Measurements from ENCODE around the gene TCF3. TPM values are rescaled to one million over a fixed set of nuclear protein-coding genes. Genes with fewer than 3 reads are reported as not detected.
A peak's percentile ranks its signal among the peaks of the same experiment; 100 is the strongest.

TCF3 gene
- total and polyA plus RNA-seq, 5 donors from 2014 or later = 3.4 to 56.5 (median 3.6) TPM

DNA sequence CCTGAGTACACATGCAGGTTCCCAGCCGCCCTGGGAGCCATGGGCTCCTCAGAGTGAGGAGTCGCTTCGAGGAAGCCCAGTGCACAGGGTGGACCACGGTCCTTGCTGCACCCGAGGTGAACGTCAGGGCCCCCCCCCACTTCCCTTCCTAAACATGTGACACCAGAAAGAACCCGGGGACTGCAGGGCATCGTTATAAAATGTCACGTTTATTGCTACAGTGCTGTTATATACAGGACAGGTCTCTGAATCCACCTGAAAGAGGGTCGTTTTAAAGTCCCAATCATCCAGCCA lies 43.4 kb downstream of the TCF3 start:
- no peaks in the 10 kb centered on the region for H3K9me3 ChIP-seq (ENCODE audit: control insufficient read depth in 2 of 2, low read length in 2 of 2)
- peak overlapping the region in 2 of 3 donors; percentile 82 to 86 for H3K27ac Mint-ChIP-seq
- H3K36me3 Mint-ChIP-seq = peaks cover 4% of the 10 kb centered on the region
- no peaks in the 10 kb centered on the region for H3K27me3 ChIP-seq (ENCODE audit: control insufficient read depth, insufficient read depth, low read length)
- peak in 2 of 3 donors; percentile 23 to 37 for DNase-seq
- H3K4me3 ChIP-seq (ENCODE audit: low read depth, low read length) = peak overlapping the region; percentile 41
- H3K9me3 Mint-ChIP-seq = no peaks in the 10 kb centered on the region
- no peaks in the 10 kb centered on the region for H3K27me3 Mint-ChIP-seq
- no peak for ATAC-seq (ENCODE audit: low read depth in 2 of 2)
- peaks cover 17% of the 10 kb centered on the region for H3K36me3 ChIP-seq (ENCODE audit: control insufficient read depth, insufficient read depth, low read length)
- peaks cover 4 to 39% (median 22%) of the 10 kb centered on the region in 4 donors for H3K4me1 Mint-ChIP-seq
- peaks cover 43% of the 10 kb centered on the region for H3K4me1 ChIP-seq (ENCODE audit: control insufficient read depth, insufficient read depth, low read length, poor library complexity, severe bottlenecking)
- peak overlapping the region; percentile 51 for H3K27ac ChIP-seq (ENCODE audit: insufficient read depth, low read length, poor library complexity, severe bottlenecking)
- peak overlapping the region; percentile 70 to 100 (median 88) for H3K4me3 Mint-ChIP-seq

DNA sequence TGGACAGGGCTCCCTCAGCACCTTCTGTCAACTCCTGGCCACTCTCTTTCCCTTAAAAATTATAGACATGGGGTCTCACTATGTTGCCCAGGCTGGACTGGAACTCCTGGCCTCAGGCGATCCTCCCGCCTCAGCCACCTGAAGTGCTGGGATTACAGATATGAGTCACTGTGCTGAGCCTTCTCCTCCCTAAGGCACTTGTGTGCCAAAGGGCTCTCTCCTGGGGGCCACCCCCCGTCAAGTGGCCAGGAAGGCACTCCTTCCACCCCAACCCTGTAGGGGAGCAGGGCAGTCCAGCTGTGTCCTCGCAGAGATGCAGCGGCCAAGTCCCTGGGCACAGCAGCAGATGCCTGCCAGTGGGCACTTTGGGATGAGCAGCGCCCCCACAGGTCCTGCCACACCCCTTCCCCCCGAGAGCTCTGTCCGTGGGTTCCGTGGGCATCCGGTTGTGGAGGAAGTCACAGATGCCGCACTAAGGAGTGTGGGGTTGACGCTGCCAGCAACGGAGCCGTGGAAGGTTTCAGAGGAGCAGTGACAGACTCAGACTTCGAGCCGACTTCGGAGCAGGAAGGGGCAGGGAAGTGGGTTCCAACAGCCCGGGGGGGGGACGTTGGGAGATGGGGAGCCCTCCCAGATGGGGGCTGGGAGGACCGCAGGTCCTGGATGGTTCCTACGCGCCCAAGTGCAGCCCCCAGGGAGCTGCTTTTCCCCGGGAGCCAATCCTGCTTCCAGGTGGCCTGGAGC lies 43.9 kb downstream of the TCF3 start:
- DNase-seq (peak in 2 of 3 donors; percentile 33 to 41), ATAC-seq (ENCODE audit: low read depth in 2 of 2) (no peak)
- Mint-ChIP-seq H3K36me3 (peaks cover 3% of the 10 kb centered on the region), H3K4me3 (peak overlapping the region; percentile 88 to 100 (median 90)), H3K27ac (peak overlapping the region; percentile 77 to 87 (median 86)), H3K27me3 (no peaks in the 10 kb centered on the region), H3K9me3 (no peaks in the 10 kb centered on the region), H3K4me1 (peaks cover 4 to 45% (median 24%) of the 10 kb centered on the region in 4 donors)
- Histone ChIP-seq H3K4me1 (ENCODE audit: control insufficient read depth, insufficient read depth, low read length, poor library complexity, severe bottlenecking) (peaks cover 48% of the 10 kb centered on the region), H3K36me3 (ENCODE audit: control insufficient read depth, insufficient read depth, low read length) (peaks cover 17% of the 10 kb centered on the region), H3K27me3 (ENCODE audit: control insufficient read depth, insufficient read depth, low read length) (no peaks in the 10 kb centered on the region), H3K4me3 (ENCODE audit: low read depth, low read length) (peak overlapping the region; percentile 26), H3K27ac (ENCODE audit: insufficient read depth, low read length, poor library complexity, severe bottlenecking) (peak overlapping the region; percentile 51), H3K9me3 (ENCODE audit: control insufficient read depth in 2 of 2, low read length in 2 of 2) (no peaks in the 10 kb centered on the region)

GRCh38 chr19:1606138-1606651 lies 46.2 kb downstream of the TCF3 start:
- peak overlapping the region; percentile 98 to 99 (median 98) for H3K27ac Mint-ChIP-seq
- H3K27me3 Mint-ChIP-seq = no peaks in the 10 kb centered on the region
- H3K4me1 Mint-ChIP-seq = peaks cover 4 to 61% (median 30%) of the 10 kb centered on the region in 4 donors
- H3K36me3 ChIP-seq (ENCODE audit: control insufficient read depth, insufficient read depth, low read length) = peaks cover under 1% of the 10 kb centered on the region
- H3K4me3 Mint-ChIP-seq = peak overlapping the region; percentile 98 to 100 (median 99)
- H3K27me3 ChIP-seq (ENCODE audit: control insufficient read depth, insufficient read depth, low read length) = no peaks in the 10 kb centered on the region
- H3K9me3 Mint-ChIP-seq = no peaks in the 10 kb centered on the region
- peak overlapping the region; percentile 92 for H3K27ac ChIP-seq (ENCODE audit: insufficient read depth, low read length, poor library complexity, severe bottlenecking)
- no peak for ATAC-seq (ENCODE audit: low read depth in 2 of 2)
- H3K4me3 ChIP-seq (ENCODE audit: low read depth, low read length) = peak overlapping the region; percentile 91
- H3K4me1 ChIP-seq (ENCODE audit: control insufficient read depth, insufficient read depth, low read length, poor library complexity, severe bottlenecking) = peaks cover 59% of the 10 kb centered on the region
- no peaks in the 10 kb centered on the region for H3K9me3 ChIP-seq (ENCODE audit: control insufficient read depth in 2 of 2, low read length in 2 of 2)
- no peak for DNase-seq
- H3K36me3 Mint-ChIP-seq = peaks cover 7% of the 10 kb centered on the region

DNA sequence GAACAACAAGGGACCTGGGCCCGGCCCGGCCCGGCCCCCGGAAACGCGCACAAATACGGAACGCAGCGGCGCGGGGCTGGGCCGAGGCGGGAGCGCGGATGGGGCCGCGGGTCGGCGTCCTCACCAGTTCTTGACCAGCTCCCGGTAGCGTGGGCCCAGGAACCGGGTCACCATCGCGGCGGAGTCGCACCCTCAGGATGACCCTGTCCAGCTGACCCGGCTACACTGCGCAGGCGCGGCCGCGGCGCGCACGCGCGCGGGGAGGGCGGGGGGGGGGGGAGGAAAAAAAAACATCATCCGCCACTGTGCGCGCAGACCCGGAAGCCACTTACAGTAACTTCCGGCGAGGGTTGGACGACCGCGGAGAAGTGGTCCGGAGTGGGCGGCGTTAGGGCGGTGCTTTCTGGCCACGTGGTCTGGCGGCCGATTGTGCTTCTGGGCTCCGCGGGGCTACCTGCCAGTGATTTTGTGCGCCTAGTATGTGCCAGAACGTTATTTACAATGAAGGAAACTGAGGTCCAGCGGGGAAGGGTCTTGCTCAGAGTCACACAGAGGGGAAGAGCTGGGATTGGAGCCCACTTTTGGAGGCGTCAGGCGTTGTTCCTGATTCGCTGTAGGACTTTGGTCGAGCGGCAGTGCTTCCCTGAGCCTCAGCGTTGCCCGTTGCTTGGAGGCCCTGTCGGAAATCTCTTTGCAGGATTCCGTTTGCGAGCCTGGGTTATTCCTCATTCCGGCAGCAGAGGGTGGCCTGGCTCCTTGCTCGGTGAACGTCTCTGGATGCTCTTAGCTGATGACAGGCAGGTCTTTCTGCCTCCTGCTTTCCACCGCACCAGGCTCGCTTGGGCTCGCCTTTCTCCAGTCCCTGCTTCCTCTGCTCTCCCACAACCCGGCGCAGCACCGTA lies 46.9 kb downstream of the TCF3 start, which contains the start of gene UQCR11:
UQCR11 (minus strand) TSS at position 227 of the 902 bp plus-strand sequence; CDS start at position 174, 53 bp downstream.
- peaks cover 59% of the 10 kb centered on the region for H3K4me1 ChIP-seq (ENCODE audit: control insufficient read depth, insufficient read depth, low read length, poor library complexity, severe bottlenecking)
- peak within 1 kb of the TSS; percentile 92 for H3K27ac ChIP-seq (ENCODE audit: insufficient read depth, low read length, poor library complexity, severe bottlenecking)
- peaks cover 4 to 60% (median 30%) of the 10 kb centered on the region in 4 donors for H3K4me1 Mint-ChIP-seq
- peak within 1 kb of the TSS; percentile 91 for H3K4me3 ChIP-seq (ENCODE audit: low read depth, low read length)
- H3K9me3 Mint-ChIP-seq = no peaks in the 10 kb centered on the region
- no peaks in the 10 kb centered on the region for H3K27me3 ChIP-seq (ENCODE audit: control insufficient read depth, insufficient read depth, low read length)
- H3K27me3 Mint-ChIP-seq = no peaks in the 10 kb centered on the region
- peak within 1 kb of the TSS; percentile 98 to 99 (median 98) for H3K27ac Mint-ChIP-seq
- H3K9me3 ChIP-seq (ENCODE audit: control insufficient read depth in 2 of 2, low read length in 2 of 2) = no peaks in the 10 kb centered on the region
- H3K4me3 Mint-ChIP-seq = peak within 1 kb of the TSS; percentile 98 to 100 (median 99)
- DNase-seq (peak; percentile 86 to 95 (median 90)), ATAC-seq (ENCODE audit: low read depth in 2 of 2) (peak; percentile 84 to 86)
- H3K36me3 Mint-ChIP-seq = peaks cover 7% of the 10 kb centered on the region
- no peaks in the 10 kb centered on the region for H3K36me3 ChIP-seq (ENCODE audit: control insufficient read depth, insufficient read depth, low read length)

DNA sequence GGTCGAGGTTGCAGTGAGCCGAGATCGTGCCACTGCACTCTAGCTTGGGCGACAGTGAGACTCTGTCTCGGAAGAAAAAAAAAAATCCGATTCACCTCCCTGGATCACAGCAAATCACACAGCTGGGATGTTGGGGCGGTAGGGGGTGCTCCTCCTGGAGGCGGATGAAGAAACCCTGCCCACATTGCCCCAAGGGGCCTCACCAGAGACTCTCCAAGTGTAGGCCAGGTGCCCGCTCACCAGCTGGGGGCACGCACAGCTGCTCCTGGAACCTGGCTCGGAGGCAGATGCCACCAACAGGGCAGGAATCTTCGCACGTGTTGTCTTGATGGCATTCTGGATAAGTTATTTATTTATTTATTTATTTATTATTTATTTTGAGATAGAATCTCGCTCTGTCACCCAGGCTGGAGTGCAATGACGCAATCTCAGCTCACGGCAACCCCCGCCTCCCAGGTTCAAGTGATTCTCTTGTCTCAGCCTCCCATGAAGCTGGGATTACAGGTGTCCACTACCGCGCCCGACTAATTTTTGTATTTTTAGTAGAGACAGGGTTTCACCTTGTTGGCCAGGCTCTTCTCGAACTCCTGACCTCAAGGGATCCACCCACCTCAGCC lies 50.2 kb downstream of the TCF3 start:
- H3K9me3 Mint-ChIP-seq = no peaks in the 10 kb centered on the region
- ATAC-seq (ENCODE audit: low read depth in 2 of 2) (no peak), DNase-seq (no peak)
- Histone ChIP-seq H3K36me3 (ENCODE audit: control insufficient read depth, insufficient read depth, low read length) (peaks cover 13% of the 10 kb centered on the region), H3K4me3 (ENCODE audit: low read depth, low read length) (no peak overlapping the region), H3K9me3 (ENCODE audit: control insufficient read depth in 2 of 2, low read length in 2 of 2) (no peaks in the 10 kb centered on the region), H3K27me3 (ENCODE audit: control insufficient read depth, insufficient read depth, low read length) (no peaks in the 10 kb centered on the region), H3K4me1 (ENCODE audit: control insufficient read depth, insufficient read depth, low read length, poor library complexity, severe bottlenecking) (peaks cover 40% of the 10 kb centered on the region), H3K27ac (ENCODE audit: insufficient read depth, low read length, poor library complexity, severe bottlenecking) (no peak overlapping the region)
- no peaks in the 10 kb centered on the region for H3K27me3 Mint-ChIP-seq
- peaks cover 4 to 47% (median 20%) of the 10 kb centered on the region in 4 donors for H3K4me1 Mint-ChIP-seq
- H3K27ac Mint-ChIP-seq = peak overlapping the region in 1 of 3 donors; percentile 26
- H3K4me3 Mint-ChIP-seq = peak overlapping the region in 3 of 4 donors; percentile 65 to 70 (median 70)
- peaks cover 9% of the 10 kb centered on the region for H3K36me3 Mint-ChIP-seq

- no peak for DNase-seq
- Mint-ChIP-seq H3K9me3 (no peaks in the 10 kb centered on the region), H3K27me3 (no peaks in the 10 kb centered on the region), H3K4me3 (peak overlapping the region; percentile 46 to 68 (median 62)), H3K27ac (peak overlapping the region in 1 of 3 donors; percentile 20), H3K4me1 (peaks cover 4 to 44% (median 20%) of the 10 kb centered on the region in 4 donors), H3K36me3 (peaks cover 10% of the 10 kb centered on the region)
- H3K4me1 ChIP-seq (ENCODE audit: control insufficient read depth, insufficient read depth, low read length, poor library complexity, severe bottlenecking) = peaks cover 37% of the 10 kb centered on the region
- no peak for ATAC-seq (ENCODE audit: low read depth in 2 of 2)
- no peaks in the 10 kb centered on the region for H3K9me3 ChIP-seq (ENCODE audit: control insufficient read depth in 2 of 2, low read length in 2 of 2)
- H3K27ac ChIP-seq (ENCODE audit: insufficient read depth, low read length, poor library complexity, severe bottlenecking) = no peak overlapping the region
- peaks cover 19% of the 10 kb centered on the region for H3K36me3 ChIP-seq (ENCODE audit: control insufficient read depth, insufficient read depth, low read length)
- no peak overlapping the region for H3K4me3 ChIP-seq (ENCODE audit: low read depth, low read length)
- H3K27me3 ChIP-seq (ENCODE audit: control insufficient read depth, insufficient read depth, low read length) = no peaks in the 10 kb centered on the region
These were observed 50.8 kb downstream of the TCF3 start for GRCh38 chr19:1601613-1602064.

DNA sequence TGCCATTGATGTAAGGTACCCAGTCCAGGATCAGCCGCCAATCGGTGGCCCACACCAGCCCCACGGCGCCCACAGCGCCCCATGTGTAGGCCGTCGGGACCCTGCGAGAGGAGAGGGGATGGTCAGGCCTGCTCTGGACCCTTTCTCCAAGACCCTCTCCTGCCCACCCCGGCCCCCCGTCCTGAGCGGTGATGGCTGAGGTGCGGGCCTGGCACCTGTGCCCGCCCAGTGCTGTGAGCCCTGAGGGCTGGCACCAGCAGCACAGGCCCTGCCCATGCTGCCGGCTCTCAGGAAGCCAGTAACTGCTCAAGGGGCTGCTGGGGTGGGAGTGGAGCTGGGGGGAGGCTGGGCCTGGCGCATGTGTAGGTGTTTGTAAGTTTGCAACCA lies 53.0 kb downstream of the TCF3 start:
- Histone ChIP-seq H3K4me1 (ENCODE audit: control insufficient read depth, insufficient read depth, low read length, poor library complexity, severe bottlenecking) (peaks cover 19% of the 10 kb centered on the region), H3K4me3 (ENCODE audit: low read depth, low read length) (no peak overlapping the region), H3K27me3 (ENCODE audit: control insufficient read depth, insufficient read depth, low read length) (no peaks in the 10 kb centered on the region), H3K36me3 (ENCODE audit: control insufficient read depth, insufficient read depth, low read length) (peaks cover 21% of the 10 kb centered on the region), H3K9me3 (ENCODE audit: control insufficient read depth in 2 of 2, low read length in 2 of 2) (no peaks in the 10 kb centered on the region), H3K27ac (ENCODE audit: insufficient read depth, low read length, poor library complexity, severe bottlenecking) (no peak overlapping the region)
- no peak overlapping the region for H3K27ac Mint-ChIP-seq
- H3K27me3 Mint-ChIP-seq = no peaks in the 10 kb centered on the region
- ATAC-seq (ENCODE audit: low read depth in 2 of 2) (no peak), DNase-seq (no peak)
- peaks cover 10% of the 10 kb centered on the region for H3K36me3 Mint-ChIP-seq
- no peaks in the 10 kb centered on the region for H3K9me3 Mint-ChIP-seq
- H3K4me1 Mint-ChIP-seq = peaks cover 0 to 30% (median 10%) of the 10 kb centered on the region in 4 donors
- no peak overlapping the region for H3K4me3 Mint-ChIP-seq

Measured in CD4-positive, CD25-positive, alpha-beta regulatory T cell (primary cell).